Smooth muscle cell (in vitro differentiated cells): Measurements from ENCODE around the gene RHOB. TPM values are rescaled to one million over a fixed set of nuclear protein-coding genes. Genes with fewer than 3 reads are reported as not detected.

Experiments
- DNase-seq: peaks from one replicate; lab custom pipeline; 2025; ENCODE audit not compliant: unreplicated experiment; lab: John Stamatoyannopoulos, UW
- H2AFZ ChIP-seq: fragments of 200-600 bp; sonication (generic); 2 replicates; pipeline ENCODE4 v1.6.0; 2016; ENCODE audit warnings: antibody characterized with exemption, low read depth, mild to moderate bottlenecking
- H3F3A ChIP-seq: fragments of 200-600 bp; sonication (generic); 2 replicates; pipeline ENCODE4 v1.6.0; 2017; ENCODE audit warnings: antibody characterized with exemption, low read depth
- H3K27ac ChIP-seq: fragments of 200-600 bp; sonication (generic); 2 replicates; pipeline ENCODE4 v1.5.1; 2016; ENCODE audit warnings: low read depth, mild to moderate bottlenecking
- H3K27me3 ChIP-seq: fragments of 200-600 bp; sonication (generic); 2 replicates; pipeline ENCODE4 v1.6.1; 2016; ENCODE audit warnings: low read depth, mild to moderate bottlenecking
- H3K36me3 ChIP-seq: fragments of 200-600 bp; sonication (generic); 2 replicates; pipeline ENCODE4 v1.5.1; 2016; ENCODE audit warnings: low read depth
- H3K4me1 ChIP-seq: fragments of 200-600 bp; sonication (generic); 2 replicates; pipeline ENCODE4 v1.5.1; 2016; ENCODE audit warnings: low read depth
- H3K4me2 ChIP-seq: fragments of 200-600 bp; sonication (generic); 2 replicates; pipeline ENCODE4 v1.6.0; 2016; ENCODE audit warnings: mild to moderate bottlenecking
- H3K4me3 ChIP-seq: fragments of 200-600 bp; sonication (generic); 2 replicates; pipeline ENCODE4 v1.5.1; 2016; ENCODE audit warnings: mild to moderate bottlenecking
- H3K79me2 ChIP-seq: fragments of 200-600 bp; sonication (generic); 2 replicates; pipeline ENCODE4 v1.6.0; 2016; ENCODE audit warnings: low read depth, mild to moderate bottlenecking
- H3K9ac ChIP-seq: fragments of 200-600 bp; sonication (generic); 2 replicates; pipeline ENCODE4 v1.6.0; 2016; ENCODE audit warnings: low read depth
- H3K9me3 ChIP-seq: fragments of 200-600 bp; sonication (generic); replicated peaks from 2 replicates; pipeline ENCODE4 v1.5.1; 2016; ENCODE audit warnings: low read depth
- H4K20me1 ChIP-seq: fragments of 200-600 bp; sonication (generic); 2 replicates; pipeline ENCODE4 v1.6.0; 2016; ENCODE audit warnings: low read depth
- CTCF ChIP-seq: fragments of 200-600 bp; sonication (generic); IDR thresholded peaks from 2 replicates; pipeline ENCODE4 v1.5.1; 2017; ENCODE audit warnings: borderline replicate concordance, mild to moderate bottlenecking, antibody characterized with exemption; ENCODE audit not compliant: insufficient read depth, poor library complexity, severe bottlenecking
- WGBS: methylation state at CpG from one replicate; pipeline ENCODE4 v1.1.7; 2016; ENCODE audit warnings: low lambda C conversion rate; 5-methylcytosine and 5-hydroxymethylcytosine counted together
- polyA plus RNA-seq: library from polyadenylated mRNA; unstranded; fragments of >200 nt; fragmentation: Nextera tagmentation; extraction: Ambion mirVana; gene quantifications from 2 replicates; pipeline ENCODE4 v1.2.1, GENCODE V29; 2016
- total RNA-seq: library from RNA; depleted of rRNA; stranded (reverse); fragments of >200 nt; gene quantifications from 2 replicates; pipeline ENCODE4 v1.2.3, GENCODE V29; 2014

Gene RHOB
- total and polyA plus RNA-seq, 2 experiments from 2014 or later: 75.9 to 218 TPM

DNA sequence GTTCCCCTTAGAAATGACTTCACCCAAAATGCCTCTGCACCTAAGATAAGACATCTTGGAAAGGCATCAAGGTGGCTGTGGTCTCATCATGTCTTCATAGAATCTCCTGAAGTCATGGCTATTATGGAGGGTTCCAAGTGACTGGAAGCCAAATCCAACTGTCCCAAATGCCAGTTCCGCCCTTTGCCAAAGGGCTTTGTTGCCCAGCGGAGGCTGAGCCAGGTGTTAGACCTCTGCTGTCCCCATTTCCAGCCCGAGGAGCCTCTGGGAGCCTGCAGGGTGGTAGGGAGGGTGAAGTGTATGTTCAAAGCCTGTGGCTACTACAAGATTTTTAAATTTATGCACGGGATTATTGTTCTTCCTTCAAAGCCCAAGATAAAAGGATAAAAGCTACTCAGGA, 25.7 kb downstream of the RHOB start:
- Histone ChIP-seq H3K4me1 (peaks cover 7% of the 10 kb centered on the region), H3K4me2 (no peak overlapping the region), H2AFZ (no peak overlapping the region), H3K9me3 (no peaks in the 10 kb centered on the region), H4K20me1 (no peaks in the 10 kb centered on the region), H3K27ac (no peak overlapping the region), H3K27me3 (no peaks in the 10 kb centered on the region), H3F3A (no peaks in the 10 kb centered on the region), H3K9ac (no peak overlapping the region), H3K79me2 (no peaks in the 10 kb centered on the region), H3K4me3 (no peak overlapping the region), H3K36me3 (no peaks in the 10 kb centered on the region)
- DNase-seq: no peak
- 81% methylated on average over 4 of the region's 4 CpGs for WGBS
- no peak for TF ChIP-seq CTCF

DNA sequence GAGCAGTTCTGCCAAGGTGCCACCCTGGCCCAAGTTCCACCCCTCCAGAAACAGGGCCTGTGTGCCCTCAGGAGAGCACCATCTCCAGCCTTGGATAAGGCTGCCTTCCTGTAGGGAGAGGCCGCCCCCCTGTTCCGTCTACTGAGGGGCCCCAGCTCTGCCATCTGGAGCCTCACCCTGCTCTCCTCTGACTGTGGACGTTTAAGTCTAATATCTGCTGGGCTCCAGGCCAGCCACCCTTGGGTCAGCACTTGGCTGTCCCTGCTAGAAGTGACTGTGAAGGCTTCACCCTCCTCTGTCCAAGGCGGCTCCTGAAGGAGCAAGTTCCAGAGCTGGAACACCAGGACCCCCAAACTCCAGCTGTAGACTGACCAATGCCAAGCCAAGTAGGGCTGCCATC, 26.3 kb downstream of the RHOB start:
- Histone ChIP-seq H3F3A (no peaks in the 10 kb centered on the region), H3K27me3 (no peaks in the 10 kb centered on the region), H3K9ac (no peak overlapping the region), H2AFZ (no peak overlapping the region), H3K9me3 (no peaks in the 10 kb centered on the region), H3K4me1 (peaks cover 7% of the 10 kb centered on the region), H3K36me3 (no peaks in the 10 kb centered on the region), H3K79me2 (no peaks in the 10 kb centered on the region), H3K27ac (no peak overlapping the region), H3K4me2 (no peak overlapping the region), H4K20me1 (no peaks in the 10 kb centered on the region), H3K4me3 (no peak overlapping the region)
- no peak for DNase-seq
- no peak for TF ChIP-seq CTCF
- 83% methylated on average over 4 of the region's 4 CpGs for WGBS

GRCh38 chr2:20474757-20475566, 28.1 kb downstream of the RHOB start:
- Histone ChIP-seq H3K4me2 (no peak overlapping the region), H3K36me3 (no peaks in the 10 kb centered on the region), H3F3A (no peaks in the 10 kb centered on the region), H3K4me1 (peaks cover 7% of the 10 kb centered on the region), H2AFZ (no peak overlapping the region), H3K9ac (no peak overlapping the region), H3K27ac (no peak overlapping the region), H3K9me3 (no peaks in the 10 kb centered on the region), H3K27me3 (no peaks in the 10 kb centered on the region), H4K20me1 (no peaks in the 10 kb centered on the region), H3K4me3 (no peak overlapping the region), H3K79me2 (no peaks in the 10 kb centered on the region)
- WGBS: 96% methylated on average over 7 of the region's 7 CpGs
- DNase-seq: no peak
- TF ChIP-seq CTCF: no peak

DNA sequence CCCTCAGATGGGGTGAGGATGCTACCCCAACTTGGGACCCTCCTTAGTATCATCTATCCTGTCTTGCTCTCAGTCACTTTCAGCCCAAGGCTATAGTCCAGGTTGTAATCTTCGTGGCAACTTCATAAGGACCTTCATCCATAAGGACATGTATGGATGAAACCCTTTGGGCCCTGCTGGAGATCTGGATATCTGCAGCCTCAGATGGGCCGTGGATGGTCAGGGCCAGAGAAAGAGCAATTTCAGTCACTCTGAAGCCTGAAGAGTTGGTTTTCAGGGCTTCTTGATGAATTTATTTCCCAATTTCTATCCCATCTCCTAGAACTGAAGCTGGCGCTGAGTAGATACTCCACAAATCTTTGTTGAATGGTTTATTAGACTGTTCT, 28.7 kb downstream of the RHOB start:
- Histone ChIP-seq H3K27ac (no peak overlapping the region), H3K4me3 (no peak overlapping the region), H3K27me3 (no peaks in the 10 kb centered on the region), H3K4me2 (no peak overlapping the region), H2AFZ (no peak overlapping the region), H3K36me3 (no peaks in the 10 kb centered on the region), H3K4me1 (peaks cover 7% of the 10 kb centered on the region), H3K9me3 (no peaks in the 10 kb centered on the region), H3F3A (no peaks in the 10 kb centered on the region), H3K9ac (no peak overlapping the region), H4K20me1 (no peaks in the 10 kb centered on the region), H3K79me2 (no peaks in the 10 kb centered on the region)
- 97% methylated on average over 3 of the region's 3 CpGs for WGBS
- no peak for DNase-seq
- no peak for TF ChIP-seq CTCF
